ENCODE results near the gene TSSK3. TPM values are rescaled to one million over a fixed set of nuclear protein-coding genes. Genes with fewer than 3 reads are reported as not detected.

Gene TSSK3
- total and polyA plus RNA-seq, 2 of the 8 experiments (the other 6 are each of a cell fraction or from before 2014, with no cell fraction given) = 1.2 TPM

- FAIRE-seq (no peak), DNase-seq (ENCODE audit: low read depth in 1 of 2, low spot score in 2 of 2) (no peak)
- Histone ChIP-seq H2AK5ac (ENCODE audit: low read depth, low read length) (no peak overlapping the region), H2AFZ (ENCODE audit: low read length) (no peak overlapping the region), H3K27me3 (replicated peaks in 1 of 4; ENCODE audit: control insufficient read depth in 3 of 4, extremely low read depth in 1 of 4, insufficient read depth in 3 of 4, low read length in 3 of 4) (no peaks in the 10 kb centered on the region), H3K56ac (replicated peaks; ENCODE audit: insufficient read length, low read depth, low read length) (no peak overlapping the region), H3K79me2 (ENCODE audit: control insufficient read depth in 1 of 2, insufficient read depth in 2 of 2, low read length in 2 of 2) (peaks cover 4 to 32% of the 10 kb centered on the region in 2 experiments), H3K36me3 (ENCODE audit: control insufficient read depth in 2 of 4, insufficient read depth in 4 of 4, low read length in 3 of 4) (peaks cover 8 to 20% (median 18%) of the 10 kb centered on the region in 4 experiments; a peak in 6 of 8 replicates), H4K8ac (ENCODE audit: extremely low read depth, insufficient read depth, low read length) (no peak overlapping the region), H3K4me3 (ENCODE audit: extremely low read depth in 1 of 4, insufficient read depth in 2 of 4, low read depth in 3 of 4, low read length in 4 of 4) (no peak overlapping the region), H3K9me3 (ENCODE audit: insufficient read depth in 2 of 2, low read depth in 1 of 2, low read length in 1 of 2) (no peaks in the 10 kb centered on the region), H4K5ac (ENCODE audit: insufficient read length, low read depth, low read length) (no peak overlapping the region), H3K4me2 (ENCODE audit: insufficient read depth in 1 of 2, low read depth in 2 of 2, low read length in 2 of 2) (no peak overlapping the region), H2BK5ac (ENCODE audit: low read depth, low read length) (no peak overlapping the region), H3K23me2 (ENCODE audit: low read depth, low read length) (peaks cover 4% of the 10 kb centered on the region; the same call in 1 of the 2 replicates), H3K4ac (replicated peaks; ENCODE audit: insufficient read length, low read depth, low read length) (no peak overlapping the region), H2BK20ac (ENCODE audit: low read length) (no peak overlapping the region), H2BK120ac (replicated peaks; ENCODE audit: low read depth, low read length) (no peak overlapping the region), H3K14ac (ENCODE audit: insufficient read length) (no peak overlapping the region), H3K23ac (ENCODE audit: insufficient read length) (no peak overlapping the region), H2BK15ac (ENCODE audit: low read length) (no peak overlapping the region), H3K9ac (replicated peaks in 1 of 4; ENCODE audit: extremely low read depth in 1 of 4, low read depth in 3 of 4, low read length in 3 of 4) (no peak overlapping the region), H2BK12ac (ENCODE audit: low read depth, low read length) (no peak overlapping the region), H4K20me1 (replicated peaks in 1 of 2; ENCODE audit: control insufficient read depth in 1 of 2, insufficient read depth in 2 of 2, low read length in 2 of 2) (peaks cover 0 to 9% of the 10 kb centered on the region in 2 experiments), H3K27ac (ENCODE audit: low read depth, low read length) (no peak overlapping the region), H3K18ac (ENCODE audit: extremely low read depth, low read length) (no peak overlapping the region), H3K4me1 (replicated peaks in 1 of 4; ENCODE audit: control insufficient read depth in 3 of 4, insufficient read depth in 4 of 4, low read length in 3 of 4) (peaks cover 0 to 8% (median 3%) of the 10 kb centered on the region in 4 experiments; a peak in 4 of 7 replicates), H3K79me1 (ENCODE audit: low read depth, low read length) (peaks cover 7% of the 10 kb centered on the region), H4K91ac (replicated peaks; ENCODE audit: insufficient read length, low read length) (no peak overlapping the region)
- WGBS, 2 experiments (ENCODE audit: extremely low coverage in 1 of 2, insufficient coverage in 1 of 2, insufficient read length in 1 of 2, insufficient replicate concordance in 2 of 2, low coverage in 1 of 2, low lambda C conversion rate in 2 of 2, missing lambda C conversion rate in 1 of 2) = 86% methylated on average over 8 of the region's 8 CpGs; no CpG with 5 or more reads in 1 of the 2 experiments
- POLR2A ChIA-PET (ENCODE audit: partially characterized antibody) = interaction anchor here (0.9 to 1.2 kb wide), 2 partner anchors 19 to 40 kb away, joined by 3 to 4 read pairs; no protein-coding TSS in a partner anchor
- CTCF ChIA-PET (ENCODE audit: partially characterized antibody) = interaction anchor here (0.9 to 1.2 kb wide), 2 partner anchors 9 to 10 kb away, joined by 5 read pairs; no protein-coding TSS in a partner anchor
- TF ChIP-seq CREB1 (IDR thresholded peaks at IDR 0.05) (no peak), ATF2 (IDR thresholded peaks at IDR 0.05; ENCODE audit: low read length) (no peak), CTBP2 (IDR thresholded peaks at IDR 0.05; ENCODE audit: borderline replicate concordance, insufficient read depth, insufficient read length, low read length) (no peak), TAF1 (IDR thresholded peaks at IDR 0.05; ENCODE audit: low read depth, low read length) (no peak), SP4 (IDR thresholded peaks at IDR 0.05; ENCODE audit: low read length) (no peak), FOSL1 (IDR thresholded peaks at IDR 0.05; ENCODE audit: insufficient read depth, low read depth, low read length) (no peak), SUZ12 (IDR thresholded peaks at IDR 0.05; ENCODE audit: low read length) (no peak), ASH2L (IDR thresholded peaks at IDR 0.05; ENCODE audit: low read length) (no peak), EGR1 (IDR thresholded peaks at IDR 0.05; ENCODE audit: borderline replicate concordance, low read depth, low read length) (no peak), NRF1 (IDR thresholded peaks at IDR 0.05; ENCODE audit: low read depth, low read length) (no peak)
Measured at GRCh38 chr1:32390904-32391870, 28.8 kb downstream of the TSSK3 start.

All from H1 (cell line).